GM12878 (cell line): Measurements from ENCODE around the gene USE1. TPM values are rescaled to one million over a fixed set of nuclear protein-coding genes. Genes with fewer than 3 reads are reported as not detected.

Experiments
- ATAC-seq: fragments of 200-7000 bp; cut with Tn5 transposase; 3 replicates; pipeline ENCODE4 v1.9.1; 2020; ENCODE audit warnings: mild to moderate bottlenecking, moderate library complexity
- BruUV-seq: library from RNA; stranded (reverse); fragments of 400-500 nt; replicated peaks from 2 replicates; lab custom pipeline; 2021; lab: Mats Ljungman, UMichigan
- CTCF ChIA-PET: fragments of 300-600 bp; sonication (Branson Sonifier 250); formaldehyde crosslinking; extraction: SDS; loops from one replicate; lab custom pipeline; 2021; ENCODE audit warnings: inconsistent platforms; lab: Yijun Ruan, JAX
- POLR2A ChIA-PET: fragments of 350-600 bp; formaldehyde crosslinking; extraction: SDS; loops from one replicate; lab custom pipeline; 2021; ENCODE audit warnings: inconsistent platforms; lab: Charles Lee
- RAD21 ChIA-PET: fragments of 300-600 bp; sonication (Branson Sonifier 250); formaldehyde crosslinking; loops from one replicate; lab custom pipeline; 2023; ENCODE audit warnings: antibody characterized with exemption; ENCODE audit not compliant: unreplicated experiment; lab: Charles Lee
- SMC1A ChIA-PET: fragments of 300-600 bp; sonication (Branson Sonifier 250); formaldehyde crosslinking; loops from one replicate; lab custom pipeline; 2023; ENCODE audit not compliant: unreplicated experiment, uncharacterized antibody; lab: Charles Lee
- DNase-seq: peaks from one replicate; pipeline ENCODE4 v3.0.0-alpha.2; 2011; ENCODE audit warnings: low read depth, low spot score
- FAIRE-seq: peaks from 3 replicates; lab custom pipeline; 2011; peaks lifted over from hg19 to GRCh38; lab: Jason Lieb, UNC
- H2AFZ ChIP-seq: 2 replicates; pipeline ENCODE4 v1.6.0; 2011; ENCODE audit warnings: low read depth, low read length, control low read depth; ENCODE audit not compliant: control insufficient read depth
- H3K27ac ChIP-seq: 2 replicates; pipeline ENCODE4 v1.5.1; 2011; ENCODE audit warnings: control low read depth; ENCODE audit not compliant: control insufficient read depth, insufficient read depth
- H3K27me3 ChIP-seq, 2 experiments: replicated peaks in 1 of 2; 2 replicates each; pipeline versions ENCODE4 v1.6.0 to v1.6.1; 2011; ENCODE audit warnings: low read length in 1 of 2; ENCODE audit not compliant: control insufficient read depth in 2 of 2, insufficient read depth in 2 of 2
- H3K36me3 ChIP-seq, 2 experiments: 2 replicates each; pipeline ENCODE4 v1.5.1; 2011; ENCODE audit warnings: low read length in 1 of 2; ENCODE audit not compliant: control insufficient read depth in 2 of 2, insufficient read depth in 2 of 2
- H3K4me1 ChIP-seq: 2 replicates; pipeline ENCODE4 v1.6.1; 2011; ENCODE audit warnings: mild to moderate bottlenecking, low read length, moderate library complexity, mixed read lengths; ENCODE audit not compliant: control insufficient read depth, insufficient read depth
- H3K4me2 ChIP-seq: 2 replicates; pipeline ENCODE4 v1.6.0; 2011; ENCODE audit warnings: control low read depth; ENCODE audit not compliant: control insufficient read depth, insufficient read depth
- H3K4me3 ChIP-seq: fragments of 200-600 bp; sonication (generic); 2 replicates; pipeline ENCODE4 v1.5.1; 2016
- H3K79me2 ChIP-seq: 2 replicates; pipeline ENCODE4 v1.6.0; 2011; ENCODE audit warnings: low read length; ENCODE audit not compliant: control insufficient read depth, insufficient read depth
- H3K9ac ChIP-seq: 2 replicates; pipeline ENCODE4 v1.8.0; 2011; ENCODE audit warnings: low read length, control low read depth, mixed read lengths; ENCODE audit not compliant: control insufficient read depth, insufficient read depth
- H3K9me3 ChIP-seq: replicated peaks from 3 replicates; pipeline ENCODE4 v1.5.1; 2011; ENCODE audit warnings: mild to moderate bottlenecking, low read length; ENCODE audit not compliant: control insufficient read depth, insufficient read depth
- H4K20me1 ChIP-seq: 2 replicates; pipeline ENCODE4 v1.6.0; 2011; ENCODE audit not compliant: control insufficient read depth, insufficient read depth
- ASH2L ChIP-seq: fragments of 300-600, 200-600 bp; sonication (generic); IDR thresholded peaks from 2 replicates; pipeline ENCODE4 v1.6.1; 2017; ENCODE audit warnings: low read depth, mild to moderate bottlenecking, borderline replicate concordance
- BCLAF1 ChIP-seq: fragments of 450-650 bp; IDR thresholded peaks from 2 replicates; pipeline ENCODE4 v1.6.1; 2017; ENCODE audit warnings: antibody characterized with exemption, mild to moderate bottlenecking, moderate library complexity
- CEBPB ChIP-seq, 2 experiments: fragments of 150-350 bp in 1 of 2; IDR thresholded peaks; 2 replicates each; pipeline ENCODE4 v1.6.1; 2012 to 2014; ENCODE audit warnings: low read depth in 2 of 2, low read length in 2 of 2, borderline replicate concordance in 1 of 2, inconsistent platforms in 1 of 2
- CTCF ChIP-seq, 3 experiments: IDR thresholded peaks in 2 of 3; conservative IDR thresholded peaks in 1 of 3; 2 replicates each; pipeline ENCODE4 v1.5.1; 2011; ENCODE audit warnings: low read depth in 3 of 3, low read length in 3 of 3, mild to moderate bottlenecking in 3 of 3, control low read depth in 2 of 3, moderate library complexity in 2 of 3, inconsistent platforms in 1 of 3, mixed read lengths in 1 of 3; ENCODE audit not compliant: control insufficient read depth in 2 of 3, insufficient read depth in 1 of 3; ENCODE audit errors: extremely low read depth in 1 of 3
- FOXM1 ChIP-seq: IDR thresholded peaks from 2 replicates; pipeline ENCODE4 v1.6.1; 2012; ENCODE audit warnings: low read depth, mild to moderate bottlenecking, inconsistent platforms, low read length, moderate library complexity
- NBN ChIP-seq: fragments of 450-650 bp; IDR thresholded peaks from 2 replicates; pipeline ENCODE4 v1.6.1; 2016
- WGBS: methylation state at CpG from one replicate; pipeline ENCODE4 v1.1.6; 2016; ENCODE audit warnings: low lambda C conversion rate; ENCODE audit not compliant: insufficient replicate concordance, insufficient coverage; ENCODE audit errors: missing lambda C conversion rate; 5-methylcytosine and 5-hydroxymethylcytosine counted together
- in situ Hi-C: fragments of 300-500 bp; cut with MboI; formaldehyde crosslinking; loops from 9 replicates; pipeline ENCODE4 v1.14.3; 2018; ENCODE audit warnings: mixed read lengths
- intact Hi-C: fragments of 100-400 bp; cut with micrococcal nuclease; formaldehyde crosslinking; loops from one replicate; pipeline ENCODE4 v1.14.2; 2022; ENCODE audit not compliant: unreplicated experiment
- polyA plus RNA-seq, 11 experiments: library from polyadenylated mRNA; depleted of rRNA in 4 of 11; unstranded in 6 of 11; stranded (reverse) in 5 of 11; fragments of >200 nt; fragmentation: Nextera tagmentation in 4 of 11; fragmentation: Illumina TruSeq in 1 of 11; extraction: Ambion mirVana in 4 of 11; extraction: Trizol in 1 of 11; gene quantifications; 1 replicate in 1 of 11; 2 replicates in 10 of 11; pipeline versions ENCODE4 v1.2.1 to v1.2.3, GENCODE V29; 2011 to 2016; ENCODE audit warnings: inconsistent platforms in 2 of 11, missing spikeins in 2 of 11, low read depth in 1 of 11
- total RNA-seq, 4 experiments: library from RNA; depleted of rRNA in 3 of 4; stranded (reverse); fragments of >200 nt in 3 of 4; fragmentation: Illumina TruSeq in 1 of 4; extraction: Trizol in 1 of 4; gene quantifications; 2 replicates each; pipeline versions ENCODE4 v1.2.1 to v1.2.3, GENCODE V29; 2013 to 2021
- TF ChIP-seq, protein P1 (sequence below): IDR thresholded peaks from 2 replicates; pipeline ENCODE4 v1.6.1; 2012; ENCODE audit warnings: mild to moderate bottlenecking, low read depth, low read length

The USE1 gene
- total and polyA plus RNA-seq, 10 of the 15 experiments (the other 5 are each of a cell fraction or from before 2014, with no cell fraction given): 9.7 to 24.0 (median 16.1) TPM

DNA sequence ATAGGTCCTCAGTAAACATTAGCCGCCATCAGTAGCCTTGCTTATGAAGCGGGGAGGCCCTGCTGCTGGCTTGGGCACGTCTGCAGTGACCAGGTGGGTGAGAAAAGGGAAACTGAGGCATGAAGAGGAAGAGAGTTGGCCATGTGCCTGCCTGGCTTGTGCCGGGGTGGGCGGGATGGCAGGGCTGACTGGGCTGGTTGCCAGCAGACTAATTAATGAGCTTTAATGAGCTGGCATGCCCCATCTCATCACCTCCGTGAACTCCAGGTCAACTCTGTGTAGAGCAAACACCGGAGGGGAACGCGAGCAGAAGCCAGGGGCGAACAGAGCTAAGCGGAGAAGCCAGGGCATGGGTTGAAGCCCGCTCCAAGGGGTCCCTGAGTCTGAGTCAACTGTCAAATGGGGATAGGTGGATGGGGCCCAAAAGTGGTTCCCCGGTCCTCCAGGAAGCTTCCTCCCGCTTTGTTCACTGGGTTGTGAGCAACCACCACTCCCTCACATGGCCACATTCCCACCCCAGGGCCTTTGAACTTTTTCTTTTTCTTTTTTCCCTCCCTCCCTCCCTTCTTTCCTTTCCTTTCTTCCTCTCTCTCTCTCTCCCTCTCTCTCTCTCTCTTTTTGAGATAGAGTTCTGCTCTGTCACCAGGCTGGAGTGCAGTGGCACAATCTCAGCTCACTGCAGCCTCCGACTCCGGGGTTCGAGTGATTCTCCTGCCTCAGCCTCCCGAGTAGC is 21.8 kb downstream of the USE1 start:
- ChIA-PET POLR2A (interaction anchor here (0.8 to 3.3 kb wide), 2 partner anchors 11 to 77 kb away, joined by 3 to 31 read pairs; partner anchors contain the start of gene OCEL1), SMC1A (no interaction called here), CTCF (interaction anchor here (1.0 to 3.9 kb wide), 3 partner anchors 23 to 170 kb away, joined by 3 to 24 read pairs (median 15); no protein-coding TSS in a partner anchor), RAD21 (interaction anchor here (3.1 kb wide), 1 partner anchor 170 kb away, joined by 21 read pairs; no protein-coding TSS in a partner anchor)
- Histone ChIP-seq H3K4me3 (no peak overlapping the region), H3K4me1 (peaks cover 4% of the 10 kb centered on the region; the same call in 1 of the 2 replicates), H3K9ac (no peak overlapping the region), H4K20me1 (no peaks in the 10 kb centered on the region), H2AFZ (no peak overlapping the region), H3K79me2 (peaks cover 10% of the 10 kb centered on the region), H3K27me3 (no peaks in the 10 kb centered on the region), H3K27ac (no peak overlapping the region), H3K36me3 (peaks cover 0 to 2% of the 10 kb centered on the region in 2 experiments; a peak in 1 of 4 replicates), H3K9me3 (no peaks in the 10 kb centered on the region), H3K4me2 (no peak overlapping the region)
- FAIRE-seq (no peak), DNase-seq (no peak), ATAC-seq (no peak)
- TF ChIP-seq CEBPB (IDR thresholded peaks at IDR 0.05; ENCODE audit: borderline replicate concordance in 1 of 2, low read depth in 2 of 2, low read length in 2 of 2) (no peak), CTCF (IDR thresholded peaks at IDR 0.05 in 2 of 3, conservative IDR thresholded peaks at IDR 0.05 in 1 of 3; ENCODE audit: control insufficient read depth in 2 of 3, extremely low read depth in 1 of 3, insufficient read depth in 1 of 3, low read depth in 3 of 3, low read length in 3 of 3) (no peak), ASH2L (no peak), NBN (no peak), FOXM1 (no peak), BCLAF1 (no peak)
- TF ChIP-seq, protein P1, sequence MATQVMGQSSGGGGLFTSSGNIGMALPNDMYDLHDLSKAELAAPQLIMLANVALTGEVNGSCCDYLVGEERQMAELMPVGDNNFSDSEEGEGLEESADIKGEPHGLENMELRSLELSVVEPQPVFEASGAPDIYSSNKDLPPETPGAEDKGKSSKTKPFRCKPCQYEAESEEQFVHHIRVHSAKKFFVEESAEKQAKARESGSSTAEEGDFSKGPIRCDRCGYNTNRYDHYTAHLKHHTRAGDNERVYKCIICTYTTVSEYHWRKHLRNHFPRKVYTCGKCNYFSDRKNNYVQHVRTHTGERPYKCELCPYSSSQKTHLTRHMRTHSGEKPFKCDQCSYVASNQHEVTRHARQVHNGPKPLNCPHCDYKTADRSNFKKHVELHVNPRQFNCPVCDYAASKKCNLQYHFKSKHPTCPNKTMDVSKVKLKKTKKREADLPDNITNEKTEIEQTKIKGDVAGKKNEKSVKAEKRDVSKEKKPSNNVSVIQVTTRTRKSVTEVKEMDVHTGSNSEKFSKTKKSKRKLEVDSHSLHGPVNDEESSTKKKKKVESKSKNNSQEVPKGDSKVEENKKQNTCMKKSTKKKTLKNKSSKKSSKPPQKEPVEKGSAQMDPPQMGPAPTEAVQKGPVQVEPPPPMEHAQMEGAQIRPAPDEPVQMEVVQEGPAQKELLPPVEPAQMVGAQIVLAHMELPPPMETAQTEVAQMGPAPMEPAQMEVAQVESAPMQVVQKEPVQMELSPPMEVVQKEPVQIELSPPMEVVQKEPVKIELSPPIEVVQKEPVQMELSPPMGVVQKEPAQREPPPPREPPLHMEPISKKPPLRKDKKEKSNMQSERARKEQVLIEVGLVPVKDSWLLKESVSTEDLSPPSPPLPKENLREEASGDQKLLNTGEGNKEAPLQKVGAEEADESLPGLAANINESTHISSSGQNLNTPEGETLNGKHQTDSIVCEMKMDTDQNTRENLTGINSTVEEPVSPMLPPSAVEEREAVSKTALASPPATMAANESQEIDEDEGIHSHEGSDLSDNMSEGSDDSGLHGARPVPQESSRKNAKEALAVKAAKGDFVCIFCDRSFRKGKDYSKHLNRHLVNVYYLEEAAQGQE: no peak
- WGBS: 82% methylated on average over 18 of the region's 18 CpGs
- in situ Hi-C loops (no loop called here), intact Hi-C loops (no loop called here)
- BruUV-seq: no TSS peak
